ENCODE results near the gene GLDC.
"Not testable (repeated sequence)": the region's sequence is repeated elsewhere in the genome, so short reads cannot be mapped to it uniquely, and the experiment has no call there.

The GLDC gene

DNA sequence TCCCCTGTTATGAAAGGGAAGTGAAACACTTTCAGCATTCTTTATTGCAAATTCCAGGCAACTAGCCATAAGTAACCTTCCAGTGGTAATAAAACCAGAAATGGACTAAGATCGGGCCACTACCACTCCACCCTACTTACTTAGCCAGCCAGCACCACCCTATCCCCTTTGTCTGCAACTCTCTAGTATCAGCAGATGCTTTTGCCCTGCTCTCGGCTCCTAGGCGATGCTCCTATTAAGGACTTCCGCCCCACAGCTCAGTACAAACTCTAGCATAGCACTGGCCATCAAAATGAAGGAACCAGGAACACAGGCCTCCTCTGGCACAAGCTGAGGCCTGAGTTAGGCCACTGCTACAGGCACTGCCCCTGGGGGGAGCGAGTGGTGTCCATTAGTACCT is 81.2 kb downstream of the GLDC start:
- no peak for DNase-seq

DNA sequence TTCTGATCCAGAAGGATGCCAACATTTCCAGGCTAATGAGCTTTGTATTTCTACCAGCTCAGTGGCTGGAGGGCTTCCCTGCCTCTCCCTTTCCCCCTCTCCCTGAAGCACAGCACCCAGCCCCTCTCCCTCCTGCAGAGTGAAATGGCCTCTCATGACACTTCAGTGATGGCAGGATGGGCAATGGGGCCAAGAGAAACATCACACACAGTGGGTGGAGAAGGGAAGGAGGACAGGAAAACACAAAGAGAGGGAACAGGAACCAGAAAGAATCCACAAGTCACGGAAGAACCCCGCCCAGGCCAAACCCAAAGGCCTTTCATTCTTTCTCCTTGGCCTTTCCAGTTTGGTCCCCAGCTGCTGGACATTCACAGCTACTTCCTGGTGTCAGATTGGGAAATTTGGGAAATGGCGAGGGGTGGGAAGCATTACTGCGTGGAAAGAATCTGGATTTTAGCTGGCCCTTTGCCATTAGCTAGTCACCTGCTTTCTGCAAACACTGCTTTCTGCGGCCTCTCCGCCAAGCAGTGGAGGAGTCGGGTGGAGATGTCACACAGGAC is 82.6 kb downstream of the GLDC start:
- no peak for DNase-seq

DNA sequence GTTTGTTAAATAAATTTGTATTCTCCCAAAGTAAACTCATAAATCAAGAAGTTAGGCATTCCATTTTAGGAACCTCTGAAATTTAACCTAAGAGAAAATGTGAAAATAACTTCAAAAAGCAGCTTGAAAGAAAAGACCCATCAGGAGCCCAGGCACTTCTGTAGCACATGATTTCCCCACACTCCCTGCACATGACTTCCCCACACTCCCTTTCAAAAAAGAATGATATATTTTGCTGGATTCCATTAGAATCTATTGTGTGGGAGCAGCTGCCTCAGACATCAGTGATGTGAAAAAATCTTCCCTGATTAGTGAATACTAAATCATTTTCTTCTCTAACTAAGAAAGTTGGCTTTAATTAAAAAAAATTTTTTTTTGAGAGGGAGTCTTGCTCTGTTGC is 83.3 kb downstream of the GLDC start:
- DNase-seq = no peak

DNA sequence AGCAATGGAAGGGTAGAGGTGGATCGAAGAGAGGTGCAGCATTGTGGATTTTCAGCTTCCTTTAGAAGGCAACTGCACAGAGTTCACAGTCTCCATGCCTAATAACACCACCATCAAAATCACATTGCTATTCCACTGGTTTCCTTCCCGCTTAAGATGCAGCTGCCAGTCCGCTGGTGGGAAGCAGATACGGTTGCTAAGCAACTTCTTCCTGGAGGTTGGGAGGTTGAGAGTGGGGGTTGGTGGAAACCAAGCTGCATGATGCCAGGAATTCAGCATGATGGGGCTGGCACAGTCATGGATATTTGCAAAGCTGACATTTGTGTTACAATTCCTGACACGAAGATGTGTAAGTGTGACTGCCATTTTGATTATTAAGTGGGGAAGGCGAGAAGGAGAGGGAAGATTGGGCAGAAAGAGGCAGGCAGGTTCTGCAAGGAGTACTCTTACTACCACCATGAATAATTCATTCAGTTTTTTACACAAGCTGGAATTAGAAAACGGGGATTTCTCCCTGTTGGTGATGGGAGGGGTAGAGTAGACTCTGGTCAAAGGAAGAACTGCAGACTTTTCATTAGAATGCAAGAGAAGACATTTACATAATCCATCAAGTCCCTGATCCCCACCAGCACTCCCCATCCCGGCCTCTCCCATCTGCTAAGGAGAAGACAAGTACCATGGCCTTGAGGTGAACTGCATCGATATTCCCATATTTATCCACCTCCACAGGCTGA is 87.5 kb downstream of the GLDC start:
- no peak for DNase-seq

DNA sequence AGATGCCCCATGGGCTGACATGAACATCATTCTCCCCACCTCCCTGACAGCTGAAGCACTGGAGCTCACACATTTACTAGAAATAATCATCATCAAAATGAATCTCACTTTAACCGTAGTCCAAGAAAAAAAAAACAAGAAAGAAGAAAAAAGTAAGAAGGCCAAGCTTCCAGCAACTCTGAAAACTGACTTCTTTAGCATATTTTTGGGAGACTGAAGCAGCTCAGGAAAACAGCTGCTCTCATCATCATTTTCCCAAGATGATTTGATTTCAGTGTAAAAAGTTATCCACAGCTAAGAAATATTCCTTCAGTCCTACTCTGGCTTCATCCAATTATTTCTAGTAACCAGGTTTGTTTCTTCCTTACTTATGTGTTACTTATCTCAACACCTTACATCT is 91.7 kb downstream of the GLDC start:
- DNase-seq = no peak

DNA sequence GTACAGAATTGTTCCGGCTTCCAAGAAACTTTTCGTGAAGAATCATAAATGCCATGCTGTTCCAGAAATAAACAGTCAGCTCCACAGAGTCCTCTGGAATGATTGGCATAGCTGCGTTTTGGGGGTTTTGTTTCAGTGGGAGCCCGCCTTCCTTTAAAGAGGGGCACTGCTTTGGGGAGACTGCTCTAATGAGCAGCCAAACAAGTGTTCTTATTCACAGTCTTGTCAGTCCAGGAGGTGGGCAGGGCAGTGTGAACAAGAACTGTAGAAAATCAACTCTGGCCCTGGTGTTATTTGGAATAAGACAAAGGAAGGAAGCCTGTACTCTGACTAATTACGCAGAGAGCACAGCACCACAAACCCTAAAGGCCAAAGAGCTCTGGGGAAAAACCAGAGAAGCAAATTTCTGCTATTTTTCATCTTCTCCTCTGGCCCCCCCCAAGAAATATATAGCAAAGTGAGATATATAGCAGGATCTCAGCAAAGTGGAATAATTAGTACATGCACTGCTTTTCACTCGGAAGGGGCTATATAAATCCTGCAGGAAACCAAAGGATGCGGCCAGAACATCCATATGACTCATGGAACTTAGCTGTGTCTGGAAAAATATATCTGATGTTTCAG is 92.9 kb downstream of the GLDC start:
- no peak for DNase-seq

DNA sequence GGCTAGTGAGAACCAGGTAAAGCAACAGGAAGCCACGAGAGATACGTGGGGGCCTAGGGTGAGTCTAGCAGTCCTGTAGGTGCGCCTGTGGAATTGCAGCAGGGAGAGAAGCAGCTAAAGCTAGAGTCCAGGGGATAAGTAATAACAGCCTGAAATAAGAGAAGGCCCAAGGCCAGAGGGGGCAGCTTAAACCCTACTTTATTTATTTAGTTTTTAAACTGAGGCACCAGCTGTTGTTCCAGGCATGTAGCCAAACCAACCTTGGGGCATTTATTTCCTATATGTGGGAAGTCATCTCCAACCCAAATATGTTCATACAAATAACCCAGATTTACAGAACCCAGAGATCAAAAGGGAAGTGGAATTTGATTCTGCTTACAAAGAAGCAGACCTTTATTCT is 93.5 kb downstream of the GLDC start:
- no peak for DNase-seq

DNA sequence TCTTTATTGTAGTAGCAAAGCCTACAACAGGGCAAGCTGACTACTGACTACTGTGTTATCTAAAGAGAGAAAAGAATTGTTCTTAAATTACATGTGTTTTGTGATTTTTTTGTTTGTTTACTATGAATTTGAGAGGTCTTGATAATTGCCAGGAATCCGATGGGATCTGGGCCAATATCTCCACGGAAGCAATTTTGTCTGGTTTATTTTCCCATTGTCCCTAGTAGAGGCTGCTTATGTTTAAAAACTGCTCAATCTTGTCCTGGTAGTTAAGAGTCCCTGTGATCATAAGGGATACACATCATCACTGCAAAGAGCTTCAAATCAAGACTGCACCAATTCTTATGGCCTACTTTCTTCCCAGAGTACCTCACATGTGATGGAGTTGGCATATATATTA is 94.4 kb downstream of the GLDC start:
- DNase-seq = no peak

DNA sequence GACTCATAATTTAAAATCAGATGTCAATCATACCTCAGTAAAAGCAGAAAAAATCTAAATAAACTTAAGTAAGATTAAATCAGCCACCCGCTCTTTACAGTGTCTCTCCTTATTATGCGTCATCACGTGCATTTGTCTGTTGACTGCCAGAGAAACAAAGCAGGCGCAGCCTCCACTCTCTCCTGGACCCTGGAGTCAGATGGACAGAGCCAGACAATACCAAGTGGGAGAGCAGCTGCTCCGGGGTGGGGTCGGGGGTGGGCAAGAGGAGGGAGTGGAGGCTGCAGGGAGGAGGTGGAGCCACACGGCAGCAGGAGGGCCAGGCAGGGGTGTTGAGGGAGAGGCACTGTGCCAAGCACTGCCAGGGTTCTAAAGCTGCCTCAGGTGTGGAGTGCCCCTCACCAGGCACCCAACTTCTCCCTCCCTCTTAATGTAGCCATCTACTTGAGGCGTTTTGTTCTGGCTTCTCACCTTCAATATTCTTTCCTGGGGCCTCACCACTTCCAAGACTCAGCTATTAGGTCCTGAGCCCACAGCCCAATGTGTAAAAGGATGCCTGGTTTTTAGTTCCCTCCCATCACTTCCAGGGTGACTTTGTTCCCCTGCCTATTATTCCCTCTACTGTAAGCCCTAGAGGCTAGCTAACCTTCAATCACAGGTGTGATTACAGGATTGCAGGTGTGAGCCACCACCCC is 96.3 kb downstream of the GLDC start:
- no peak for DNase-seq

DNA sequence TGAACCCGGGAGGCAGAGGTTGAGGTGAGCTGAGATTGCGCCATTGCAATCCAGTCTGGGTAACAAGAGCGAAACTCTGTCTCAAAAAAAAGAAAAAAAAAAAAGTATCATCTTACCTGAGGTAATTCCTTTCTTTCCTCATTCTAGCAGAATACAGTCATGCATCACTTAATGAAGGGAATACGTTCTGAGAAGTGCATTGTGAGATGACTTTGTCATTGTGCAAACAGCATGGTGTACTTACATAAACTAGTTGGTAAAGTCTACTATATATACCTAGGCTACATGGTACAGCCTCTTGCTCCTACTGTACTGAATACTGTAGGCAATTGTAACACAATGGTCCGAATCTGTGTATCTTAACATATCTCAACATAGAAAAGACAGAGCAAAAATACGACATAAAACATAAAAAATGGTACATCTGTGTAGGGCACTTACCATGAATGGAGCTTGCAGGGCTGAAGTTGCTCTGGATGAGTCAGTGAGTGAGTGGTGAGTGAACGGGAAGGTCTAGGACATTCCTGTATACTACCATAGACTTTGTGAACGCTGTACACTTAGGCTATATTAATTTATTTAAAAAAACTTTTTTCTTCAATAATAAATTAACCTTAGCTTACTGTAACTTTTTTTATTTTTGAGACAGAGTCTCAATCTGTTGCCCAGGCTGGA is 100.4 kb downstream of the GLDC start:
- DNase-seq = no peak

DNA sequence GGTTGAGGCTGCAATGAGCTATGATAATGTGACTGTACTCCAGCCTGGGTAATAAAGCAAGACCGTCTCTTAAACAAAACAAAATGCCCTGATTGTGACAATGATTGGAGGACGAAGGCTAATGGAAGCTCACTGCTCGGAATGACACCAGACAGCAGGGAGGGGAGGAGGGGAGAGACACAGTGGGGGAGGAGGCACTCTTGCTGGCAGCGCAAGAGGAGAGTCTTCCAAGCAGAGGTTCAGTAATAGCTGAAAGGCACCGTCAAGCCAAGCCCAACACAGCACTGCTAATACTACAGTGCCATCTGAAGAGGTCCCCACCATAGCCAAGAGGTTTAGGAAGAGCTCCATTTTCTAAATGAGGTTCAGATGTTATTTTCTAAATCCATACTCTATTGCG is 102.3 kb downstream of the GLDC start:
- DNase-seq = no peak

DNA sequence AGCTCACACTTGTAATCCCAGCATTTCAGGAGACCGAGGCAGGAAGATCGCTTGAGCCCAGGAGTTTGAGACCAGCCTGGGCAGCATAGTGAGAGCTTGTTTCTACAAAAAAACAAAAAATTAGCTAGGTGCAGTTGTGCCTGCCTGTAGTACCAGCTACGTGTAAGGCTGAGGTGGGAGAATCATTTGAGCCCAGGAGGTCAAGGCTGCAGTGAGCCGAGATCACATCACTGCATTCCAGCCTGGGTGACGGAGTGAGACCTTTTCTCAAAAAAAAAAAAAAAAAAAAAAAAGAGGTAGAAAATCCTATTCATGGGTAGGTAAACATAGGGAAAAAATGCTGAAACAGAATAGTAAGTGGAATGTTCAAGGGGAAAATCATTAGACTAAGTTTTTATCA is 102.9 kb downstream of the GLDC start:
- DNase-seq = not testable (repeated sequence)

DNA sequence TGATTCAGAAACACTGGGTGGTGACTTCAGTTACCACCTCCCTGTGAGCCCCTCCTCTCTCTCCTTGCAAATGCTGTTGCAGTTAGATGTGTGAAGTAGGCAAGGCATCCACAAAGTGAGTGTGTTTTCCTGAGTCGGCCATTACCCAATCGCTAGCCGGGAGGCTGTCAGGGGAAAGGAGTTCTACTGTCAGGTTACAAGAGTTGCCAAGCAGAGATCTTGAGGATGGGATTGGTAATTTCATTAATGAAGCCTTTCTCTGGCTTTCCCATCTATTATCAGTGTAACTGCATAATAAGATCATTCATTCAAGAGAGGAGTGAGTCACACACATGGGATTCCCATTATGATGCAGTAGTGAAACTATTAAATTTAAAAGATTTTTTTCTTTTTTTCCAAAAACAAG is 106.9 kb downstream of the GLDC start:
- DNase-seq = no peak

DNA sequence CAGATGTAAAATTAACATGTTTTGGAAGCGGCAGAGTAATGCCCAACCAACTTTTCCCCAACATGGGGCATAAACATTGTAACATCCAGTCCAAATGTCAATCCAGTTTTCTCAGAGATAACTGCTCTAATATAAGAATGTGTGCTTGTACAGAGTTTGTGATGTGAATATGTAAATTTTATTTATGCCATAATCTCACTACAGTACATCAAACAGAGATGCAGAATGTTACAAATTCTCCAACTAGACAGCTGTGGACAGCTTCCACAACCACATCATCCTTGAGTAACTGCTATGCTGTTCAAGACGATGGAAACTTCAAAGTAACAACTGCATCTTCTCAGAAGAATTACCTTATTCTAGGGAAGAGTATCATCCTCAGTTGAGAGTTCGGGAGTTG is 109.9 kb downstream of the GLDC start:
- no peak for DNase-seq

DNA sequence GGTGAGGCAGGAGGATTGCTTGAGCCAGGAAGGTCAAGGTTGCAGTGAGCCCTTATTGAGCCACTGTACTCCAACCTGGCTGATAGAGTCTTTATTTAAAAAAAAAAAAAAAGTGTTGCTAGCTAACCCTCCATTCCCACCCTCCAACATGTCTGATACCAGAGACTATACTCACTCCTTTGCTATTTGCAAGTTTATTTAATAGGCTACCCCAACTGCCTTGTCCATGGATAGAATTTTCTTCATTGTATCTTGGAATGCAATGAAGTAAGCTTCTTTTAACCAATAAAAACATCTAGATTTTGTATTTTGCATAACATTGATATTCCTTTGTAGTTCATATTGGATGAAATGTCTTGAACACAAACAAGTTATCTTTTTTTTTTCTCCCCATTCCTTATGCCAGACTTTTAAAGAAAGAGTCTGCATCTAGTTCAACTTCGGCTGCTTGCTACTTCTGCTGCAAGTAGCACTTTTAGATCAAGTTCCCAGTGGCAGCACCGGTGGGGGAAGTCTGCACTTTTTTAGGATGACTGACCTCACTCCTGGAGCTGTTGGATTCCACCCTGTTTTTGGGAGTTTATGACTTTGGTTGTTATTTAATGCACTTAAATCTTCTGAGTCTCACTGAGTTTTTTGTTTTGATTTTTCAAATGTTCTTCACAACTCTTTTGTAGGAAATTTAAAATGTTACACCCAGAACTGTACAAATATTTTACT is 120.0 kb downstream of the GLDC start:
- DNase-seq = no peak

DNA sequence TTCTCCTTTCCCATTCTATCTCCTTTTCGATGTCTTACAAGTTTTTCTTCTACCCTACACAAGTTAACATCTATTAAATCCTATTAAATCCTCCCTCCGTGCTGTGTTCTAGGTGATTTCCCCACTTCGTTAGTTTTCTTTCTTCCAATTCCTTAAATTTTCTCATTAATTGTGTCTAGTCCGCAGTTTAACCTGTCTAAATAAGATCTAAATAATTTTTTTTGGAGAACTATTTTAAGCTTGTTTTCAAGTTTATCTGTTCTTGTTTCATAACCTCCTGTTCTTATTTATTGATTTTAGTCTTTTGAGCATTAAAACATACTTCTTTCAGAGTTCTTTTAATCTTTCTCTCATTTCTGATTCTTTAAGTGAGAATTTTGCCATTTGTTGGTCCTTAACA is 123.3 kb downstream of the GLDC start:
- DNase-seq = no peak

DNA sequence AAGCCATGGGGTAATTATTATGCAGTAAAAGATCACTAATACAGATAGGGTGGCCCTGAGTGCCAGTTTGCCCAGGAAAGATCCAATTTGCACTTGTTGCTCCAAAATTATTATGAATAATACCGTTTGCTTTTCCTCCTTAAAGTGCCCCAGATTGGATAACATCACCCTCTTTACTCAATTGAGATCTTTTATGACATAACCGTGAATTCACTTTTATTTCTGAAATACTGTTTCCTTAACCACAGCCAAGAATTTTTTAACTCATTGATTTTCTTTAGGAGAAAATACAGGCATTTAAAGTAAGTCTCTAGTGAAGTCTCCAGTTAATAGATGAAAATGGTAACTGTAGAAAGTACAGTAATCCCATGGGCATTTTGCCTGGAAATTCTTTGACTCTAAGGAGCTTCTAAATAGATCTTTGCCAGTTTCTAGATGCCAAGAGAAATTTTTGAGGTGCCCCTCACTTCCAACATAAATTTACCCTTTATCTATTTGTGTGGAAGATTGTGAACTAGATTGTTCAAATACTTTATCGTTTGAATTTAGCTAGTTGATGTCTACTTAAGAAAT is 133.4 kb downstream of the GLDC start:
- DNase-seq = no peak

DNA sequence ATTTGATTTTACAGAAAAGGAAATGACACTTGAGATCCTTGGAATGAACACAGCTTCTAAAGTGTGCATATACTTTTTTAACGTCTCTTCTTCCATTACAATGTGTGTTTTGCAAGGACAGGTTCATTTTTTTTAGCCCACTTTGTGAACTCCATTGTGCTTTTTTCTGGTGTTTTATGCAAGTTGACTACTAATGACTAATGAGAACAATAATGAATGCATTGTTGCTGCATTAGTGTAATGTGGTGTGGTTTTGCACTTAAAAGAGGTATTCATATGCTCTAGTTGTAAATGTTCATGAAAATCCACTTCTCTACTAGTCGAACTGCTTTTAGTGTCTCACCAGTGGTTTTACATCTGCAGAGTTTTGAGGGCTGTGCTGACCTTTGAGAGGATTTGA is 139.0 kb downstream of the GLDC start:
- DNase-seq = no peak

DNA sequence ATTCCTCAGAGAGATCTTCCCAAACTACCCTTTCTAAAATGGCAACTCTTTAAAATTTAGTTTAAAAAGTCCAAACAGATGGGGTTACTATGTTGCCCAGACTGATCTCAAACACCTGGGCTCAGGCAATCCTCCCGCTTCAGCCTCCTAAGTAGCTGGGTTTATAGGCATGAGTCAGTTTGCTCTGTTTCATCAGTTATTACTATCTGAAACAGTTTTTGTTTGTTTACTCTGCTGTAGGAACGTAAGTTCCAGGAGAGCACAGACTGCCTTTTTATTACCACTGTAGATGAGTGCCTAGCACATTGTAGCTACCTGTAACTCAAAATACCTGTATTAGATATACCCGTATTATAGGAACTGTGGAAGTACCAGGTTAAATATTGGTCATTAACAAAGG is 143.1 kb downstream of the GLDC start:
- no peak for DNase-seq

DNA sequence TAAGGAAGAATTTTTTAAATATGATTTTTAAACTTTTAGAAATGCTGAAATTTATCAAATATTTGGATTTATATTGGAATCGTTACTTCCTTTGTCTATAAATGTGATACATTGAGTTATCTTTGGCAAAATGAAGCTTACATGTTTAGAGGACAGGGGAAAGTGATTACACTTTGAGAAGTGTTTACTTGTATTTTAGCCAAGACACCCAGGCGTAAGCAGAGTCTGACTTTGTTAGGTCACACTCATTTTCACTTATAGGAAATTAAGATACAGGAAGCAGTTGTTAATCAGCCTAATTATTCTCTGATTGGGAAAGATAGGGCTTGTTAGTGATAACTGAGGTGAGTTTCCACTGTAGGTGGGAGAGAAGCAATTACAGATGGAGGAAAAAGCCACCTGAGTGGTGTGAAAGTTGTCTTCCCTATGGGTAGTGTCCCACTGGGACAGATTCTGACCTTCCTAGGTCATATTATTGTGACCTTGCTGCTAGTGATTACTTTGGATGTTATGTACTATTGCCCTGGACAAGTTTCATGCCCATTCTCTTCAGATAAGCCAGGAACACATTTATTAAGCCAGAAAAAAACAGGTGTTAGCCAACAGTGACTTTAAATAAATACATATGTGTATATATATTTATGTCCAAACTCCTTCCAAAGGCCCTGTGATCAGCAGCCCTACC is 143.9 kb downstream of the GLDC start:
- DNase-seq = no peak

DNA sequence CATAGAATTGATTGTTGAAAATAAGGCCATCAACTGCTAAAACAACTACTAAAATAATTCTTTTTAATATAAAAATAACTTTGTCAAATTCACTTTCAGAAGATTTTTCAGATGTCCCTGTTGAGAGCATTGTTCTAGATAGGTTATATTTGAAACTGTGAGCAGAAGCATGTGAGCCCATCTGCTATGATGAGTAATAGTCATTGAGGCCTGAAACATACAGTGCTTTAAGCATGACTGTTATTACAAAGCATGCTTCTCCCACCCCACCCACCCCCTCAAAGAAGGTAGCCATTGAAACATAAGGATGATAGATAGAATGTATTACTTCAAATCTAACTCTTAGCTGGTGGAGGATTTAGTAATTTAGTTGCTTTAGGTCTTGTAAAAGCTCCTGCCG is 146.5 kb downstream of the GLDC start:
- no peak for DNase-seq

DNA sequence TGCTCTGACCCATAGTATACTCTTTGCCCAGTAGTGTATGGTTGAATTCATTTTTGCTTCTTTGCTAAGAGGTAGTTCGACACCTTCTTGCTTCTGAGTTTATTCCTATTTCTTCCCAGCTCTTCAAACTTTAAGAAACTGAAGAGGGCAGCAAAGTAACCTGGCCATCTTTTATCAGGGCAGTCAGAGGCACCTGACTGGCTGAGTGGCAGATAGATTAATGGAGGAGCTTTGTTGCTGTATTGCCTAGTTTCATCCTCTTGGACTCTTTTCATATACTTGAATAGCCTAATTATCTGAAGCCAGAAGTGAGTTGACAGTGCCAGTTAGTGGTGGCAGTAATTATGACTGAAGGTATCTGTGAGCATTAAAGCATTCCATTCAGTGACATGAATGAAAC is 150.1 kb downstream of the GLDC start:
- no peak for DNase-seq

Measured in GDM1 (cell line).